Activated CD8-positive, alpha-beta memory T cell treated with anti-CD3 and anti-CD28 coated beads for 4 hours (primary cell): ENCODE measurements around the gene EXOC6.

ENCODE experiments used
- DNase-seq, 2 donors: peaks; one replicate each; pipeline ENCODE4 v3.0.0-alpha.2; 2020; ENCODE audit warnings: low read depth in 2 of 2

The EXOC6 gene

GRCh38 chr10:92848441-92849233 lies at the start of gene EXOC6:
Gene EXOC6, plus strand, starts transcription at chr10:92848520. Its CDS starts 14 bp downstream, at chr10:92848534.
- peak; percentile 66 to 68 for DNase-seq

- DNase-seq, result no peak
Observed at GRCh38 chr10:92799568-92799967, 48.8 kb upstream of the EXOC6 start.

- DNase-seq, result no peak
Observed at GRCh38 chr10:92800134-92800733, 48.1 kb upstream of the EXOC6 start.

GRCh38 chr10:92801978-92802872 lies 46.1 kb upstream of the EXOC6 start:
- DNase-seq, result no peak

- no peak for DNase-seq
Observed at GRCh38 chr10:92809840-92810239, 38.5 kb upstream of the EXOC6 start.

- DNase-seq, result no peak
Observed at GRCh38 chr10:92810934-92811532, 37.3 kb upstream of the EXOC6 start.

GRCh38 chr10:92811986-92812385 lies 36.3 kb upstream of the EXOC6 start:
- no peak for DNase-seq

GRCh38 chr10:92813979-92814378 lies 34.3 kb upstream of the EXOC6 start:
- no peak for DNase-seq

GRCh38 chr10:92814790-92815189 lies 33.5 kb upstream of the EXOC6 start:
- DNase-seq, result no peak

- DNase-seq, result no peak
Observed at GRCh38 chr10:92816091-92816531, 32.2 kb upstream of the EXOC6 start.

GRCh38 chr10:92822060-92822634 lies 26.2 kb upstream of the EXOC6 start:
- DNase-seq, result no peak

GRCh38 chr10:92822964-92823363 lies 25.4 kb upstream of the EXOC6 start:
- DNase-seq, result no peak

GRCh38 chr10:92826061-92826460 lies 22.3 kb upstream of the EXOC6 start:
- DNase-seq, result no peak

- no peak for DNase-seq
Observed at GRCh38 chr10:92826504-92826903, 21.8 kb upstream of the EXOC6 start.

GRCh38 chr10:92829042-92829785 lies 19.1 kb upstream of the EXOC6 start:
- DNase-seq, result no peak

- DNase-seq, result no peak
Observed at GRCh38 chr10:92829786-92830377, 18.4 kb upstream of the EXOC6 start.

- DNase-seq, result no peak
Observed at GRCh38 chr10:92830478-92831389, 17.6 kb upstream of the EXOC6 start.

- DNase-seq, result no peak
Observed at GRCh38 chr10:92832121-92832520, 16.2 kb upstream of the EXOC6 start.

GRCh38 chr10:92832998-92833650 lies 15.2 kb upstream of the EXOC6 start:
- no peak for DNase-seq
